ENCODE data around the gene TMEM132A. TPM values are rescaled to one million over a fixed set of nuclear protein-coding genes. Genes with fewer than 3 reads are reported as not detected.

TMEM132A gene
- total and polyA plus RNA-seq, 2 of the 13 experiments (the other 11 are each of a cell fraction or from before 2014, with no cell fraction given): 11.1 to 32.9 TPM

DNA sequence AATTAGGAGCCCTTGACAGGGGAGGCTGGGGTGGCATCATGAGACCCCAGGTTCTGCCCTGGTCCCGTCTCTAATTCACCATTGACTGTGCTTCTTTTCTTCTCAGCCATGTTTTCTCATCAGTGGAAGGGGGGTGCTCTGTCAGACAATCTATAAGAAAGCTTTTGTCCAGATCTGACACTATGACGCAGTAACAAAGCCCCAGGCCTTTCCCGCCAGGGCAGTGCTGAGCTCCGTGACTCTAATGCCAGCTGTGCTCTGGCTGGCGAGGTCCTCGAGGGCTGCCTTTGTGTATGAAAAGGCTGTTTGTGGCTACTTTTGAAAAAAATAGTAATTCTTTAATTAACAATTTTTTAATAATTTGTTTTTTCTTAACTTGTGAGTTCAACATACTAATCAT, 50.5 kb downstream of the TMEM132A start (continued):
- TF ChIP-seq, protein P1, sequence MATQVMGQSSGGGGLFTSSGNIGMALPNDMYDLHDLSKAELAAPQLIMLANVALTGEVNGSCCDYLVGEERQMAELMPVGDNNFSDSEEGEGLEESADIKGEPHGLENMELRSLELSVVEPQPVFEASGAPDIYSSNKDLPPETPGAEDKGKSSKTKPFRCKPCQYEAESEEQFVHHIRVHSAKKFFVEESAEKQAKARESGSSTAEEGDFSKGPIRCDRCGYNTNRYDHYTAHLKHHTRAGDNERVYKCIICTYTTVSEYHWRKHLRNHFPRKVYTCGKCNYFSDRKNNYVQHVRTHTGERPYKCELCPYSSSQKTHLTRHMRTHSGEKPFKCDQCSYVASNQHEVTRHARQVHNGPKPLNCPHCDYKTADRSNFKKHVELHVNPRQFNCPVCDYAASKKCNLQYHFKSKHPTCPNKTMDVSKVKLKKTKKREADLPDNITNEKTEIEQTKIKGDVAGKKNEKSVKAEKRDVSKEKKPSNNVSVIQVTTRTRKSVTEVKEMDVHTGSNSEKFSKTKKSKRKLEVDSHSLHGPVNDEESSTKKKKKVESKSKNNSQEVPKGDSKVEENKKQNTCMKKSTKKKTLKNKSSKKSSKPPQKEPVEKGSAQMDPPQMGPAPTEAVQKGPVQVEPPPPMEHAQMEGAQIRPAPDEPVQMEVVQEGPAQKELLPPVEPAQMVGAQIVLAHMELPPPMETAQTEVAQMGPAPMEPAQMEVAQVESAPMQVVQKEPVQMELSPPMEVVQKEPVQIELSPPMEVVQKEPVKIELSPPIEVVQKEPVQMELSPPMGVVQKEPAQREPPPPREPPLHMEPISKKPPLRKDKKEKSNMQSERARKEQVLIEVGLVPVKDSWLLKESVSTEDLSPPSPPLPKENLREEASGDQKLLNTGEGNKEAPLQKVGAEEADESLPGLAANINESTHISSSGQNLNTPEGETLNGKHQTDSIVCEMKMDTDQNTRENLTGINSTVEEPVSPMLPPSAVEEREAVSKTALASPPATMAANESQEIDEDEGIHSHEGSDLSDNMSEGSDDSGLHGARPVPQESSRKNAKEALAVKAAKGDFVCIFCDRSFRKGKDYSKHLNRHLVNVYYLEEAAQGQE (IDR thresholded peaks at IDR 0.05; ENCODE audit: borderline replicate concordance in 1 of 2, low read depth in 1 of 2, low read length in 2 of 2): no peak
- no peak for TF ChIP-seq RXRA (CRISPR knock-in tag; IDR thresholded peaks at IDR 0.05)
- TF ChIP-seq GTF3A (CRISPR knock-in tag; conservative IDR thresholded peaks at IDR 0.05): no peak
- TF ChIP-seq MIER2 (CRISPR knock-in tag; IDR thresholded peaks at IDR 0.05): no peak
- no peak for TF ChIP-seq RFX3 (CRISPR knock-in tag; IDR thresholded peaks at IDR 0.05)
- no peak for TF ChIP-seq ZNF501 (CRISPR knock-in tag; IDR thresholded peaks at IDR 0.05)
- TF ChIP-seq, protein P2, sequence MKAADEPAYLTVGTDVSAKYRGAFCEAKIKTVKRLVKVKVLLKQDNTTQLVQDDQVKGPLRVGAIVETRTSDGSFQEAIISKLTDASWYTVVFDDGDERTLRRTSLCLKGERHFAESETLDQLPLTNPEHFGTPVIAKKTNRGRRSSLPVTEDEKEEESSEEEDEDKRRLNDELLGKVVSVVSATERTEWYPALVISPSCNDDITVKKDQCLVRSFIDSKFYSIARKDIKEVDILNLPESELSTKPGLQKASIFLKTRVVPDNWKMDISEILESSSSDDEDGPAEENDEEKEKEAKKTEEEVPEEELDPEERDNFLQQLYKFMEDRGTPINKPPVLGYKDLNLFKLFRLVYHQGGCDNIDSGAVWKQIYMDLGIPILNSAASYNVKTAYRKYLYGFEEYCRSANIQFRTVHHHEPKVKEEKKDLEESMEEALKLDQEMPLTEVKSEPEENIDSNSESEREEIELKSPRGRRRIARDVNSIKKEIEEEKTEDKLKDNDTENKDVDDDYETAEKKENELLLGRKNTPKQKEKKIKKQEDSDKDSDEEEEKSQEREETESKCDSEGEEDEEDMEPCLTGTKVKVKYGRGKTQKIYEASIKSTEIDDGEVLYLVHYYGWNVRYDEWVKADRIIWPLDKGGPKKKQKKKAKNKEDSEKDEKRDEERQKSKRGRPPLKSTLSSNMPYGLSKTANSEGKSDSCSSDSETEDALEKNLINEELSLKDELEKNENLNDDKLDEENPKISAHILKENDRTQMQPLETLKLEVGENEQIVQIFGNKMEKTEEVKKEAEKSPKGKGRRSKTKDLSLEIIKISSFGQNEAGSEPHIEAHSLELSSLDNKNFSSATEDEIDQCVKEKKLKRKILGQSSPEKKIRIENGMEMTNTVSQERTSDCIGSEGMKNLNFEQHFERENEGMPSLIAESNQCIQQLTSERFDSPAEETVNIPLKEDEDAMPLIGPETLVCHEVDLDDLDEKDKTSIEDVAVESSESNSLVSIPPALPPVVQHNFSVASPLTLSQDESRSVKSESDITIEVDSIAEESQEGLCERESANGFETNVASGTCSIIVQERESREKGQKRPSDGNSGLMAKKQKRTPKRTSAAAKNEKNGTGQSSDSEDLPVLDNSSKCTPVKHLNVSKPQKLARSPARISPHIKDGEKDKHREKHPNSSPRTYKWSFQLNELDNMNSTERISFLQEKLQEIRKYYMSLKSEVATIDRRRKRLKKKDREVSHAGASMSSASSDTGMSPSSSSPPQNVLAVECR (CRISPR knock-in tag; IDR thresholded peaks at IDR 0.05; ENCODE audit: borderline replicate concordance): no peak
- no peak for TF ChIP-seq JUNB (CRISPR knock-in tag; IDR thresholded peaks at IDR 0.05; ENCODE audit: borderline replicate concordance)
- TF ChIP-seq SMAD1 (CRISPR knock-in tag; IDR thresholded peaks at IDR 0.05; ENCODE audit: borderline replicate concordance, low read depth): no peak
- TF ChIP-seq ASH2L (IDR thresholded peaks at IDR 0.05; ENCODE audit: insufficient read length, low read depth, low read length): no peak
- no peak for TF ChIP-seq ATF1 (CRISPR knock-in tag; IDR thresholded peaks at IDR 0.05)
- no peak for TF ChIP-seq HIVEP1 (CRISPR knock-in tag; IDR thresholded peaks at IDR 0.05)
